Right ventricle myocardium superior (tissue), 1 donor: ENCODE data around the gene OSR1. TPM values are rescaled to one million over a fixed set of nuclear protein-coding genes. Genes with fewer than 3 reads are reported as not detected.
"Not testable (repeated sequence)": the region's sequence is repeated elsewhere in the genome, so short reads cannot be mapped to it uniquely, and the experiment has no call there.

Experiments used
- ATAC-seq: fragments of 200-7000 bp; cut with Tn5 transposase; one replicate; pipeline ENCODE4 v1.9.1; 2020; ENCODE audit warnings: mild to moderate bottlenecking; ENCODE audit not compliant: poor library complexity
- DNase-seq: peaks from one replicate; pipeline ENCODE4 v3.0.0-alpha.2; 2020
- intact Hi-C: fragments of 100-400 bp; cut with DNase I; formaldehyde crosslinking; loops from one replicate; pipeline ENCODE4 v1.11.2; 2022
- long read RNA-seq: library from polyadenylated mRNA; unstranded; transcript quantifications from one replicate; pipeline ENCODE4 v2.0.0, GENCODE V29; 2021
- total RNA-seq: library from RNA; stranded (reverse); fragmentation: NEBNext Ultra II Directional; extraction: Animal tissue kit (Norgen Biotek cat#: 25700); gene quantifications from one replicate; pipeline ENCODE4 v1.2.1, GENCODE V29; 2021
- donor health status: DM: no; HTN: yes; CAD: no; lungs with severe emphysema.

Gene OSR1
- 5.4 TPM for total RNA-seq
- long read RNA-seq, full-length matches to known transcripts, result 12 of 12 reads
- long read RNA-seq, partial matches to known transcripts, result 0 of 12 reads
- long read RNA-seq, other reads (novel, unspliced or antisense), result 0 of 12 reads

GRCh38 chr2:19358242-19359020 lies at the start of gene OSR1:
Gene OSR1 (minus strand): TSS chr2:19358623. CDS start chr2:19353805, 4,818 bp downstream.
- intact Hi-C loops, result loop anchor here (5.0 to 10.0 kb wide), 2 partner anchors 506 to 606 kb away; no protein-coding TSS in a partner anchor
- ATAC-seq, result peak; percentile 74
- DNase-seq, result peak; percentile 79

- no peak for ATAC-seq
- intact Hi-C loops, result no loop called here
- no peak for DNase-seq
Observed at GRCh38 chr2:19403785-19404184, 45.4 kb upstream of the OSR1 start.

- no peak for ATAC-seq
- intact Hi-C loops, result no loop called here
- DNase-seq, result no peak
Observed at GRCh38 chr2:19392191-19392590, 33.8 kb upstream of the OSR1 start.

GRCh38 chr2:19389469-19389868 lies 31.0 kb upstream of the OSR1 start:
- DNase-seq, intact Hi-C loops, ATAC-seq: not testable (repeated sequence)

- DNase-seq (no peak), ATAC-seq (no peak)
- intact Hi-C loops, result no loop called here
Observed at GRCh38 chr2:19380532-19380931, 22.1 kb upstream of the OSR1 start.

GRCh38 chr2:19378939-19379338 lies 20.5 kb upstream of the OSR1 start:
- ATAC-seq (no peak), DNase-seq (no peak)
- intact Hi-C loops, result no loop called here

GRCh38 chr2:19377717-19378116 lies 19.3 kb upstream of the OSR1 start:
- intact Hi-C loops, result no loop called here

GRCh38 chr2:19373352-19373751 lies 14.9 kb upstream of the OSR1 start:
- no peak for ATAC-seq
- no peak for DNase-seq
- intact Hi-C loops, result no loop called here

More at GRCh38 chr2:19377717-19378116, 19.3 kb upstream of the OSR1 start:
- DNase-seq (no peak), ATAC-seq (no peak)

GRCh38 chr2:19371996-19372582 lies 13.7 kb upstream of the OSR1 start:
- ATAC-seq (no peak), DNase-seq (no peak)
- intact Hi-C loops, result no loop called here

- intact Hi-C loops, result loop anchor here (10.0 kb wide), 2 partner anchors 375 to 935 kb away; no protein-coding TSS in a partner anchor
- no peak for DNase-seq
Observed at GRCh38 chr2:19369341-19369955, 11.0 kb upstream of the OSR1 start.

GRCh38 chr2:19368760-19369159 lies 10.3 kb upstream of the OSR1 start:
- DNase-seq (no peak), ATAC-seq (no peak)
- intact Hi-C loops, result loop anchor here (10.0 kb wide), 2 partner anchors 374 to 934 kb away; no protein-coding TSS in a partner anchor

More at GRCh38 chr2:19369341-19369955, 11.0 kb upstream of the OSR1 start:
- ATAC-seq, result no peak

GRCh38 chr2:19367326-19367725 lies 8.9 kb upstream of the OSR1 start:
- intact Hi-C loops, result loop anchor here (10.0 kb wide), 2 partner anchors 373 to 933 kb away; no protein-coding TSS in a partner anchor
- DNase-seq (no peak), ATAC-seq (no peak)

GRCh38 chr2:19365126-19365525 lies 6.7 kb upstream of the OSR1 start:
- ATAC-seq, result no peak
- no peak for DNase-seq
- intact Hi-C loops, result loop anchor here (10.0 kb wide), 2 partner anchors 370 to 930 kb away; no protein-coding TSS in a partner anchor

GRCh38 chr2:19364014-19364413 lies 5.6 kb upstream of the OSR1 start:
- ATAC-seq (no peak), DNase-seq (no peak)
- intact Hi-C loops, result loop anchor here (10.0 kb wide), 2 partner anchors 369 to 929 kb away; no protein-coding TSS in a partner anchor

GRCh38 chr2:19363474-19363778 lies 5.0 kb upstream of the OSR1 start:
- ATAC-seq (no peak), DNase-seq (no peak)
- intact Hi-C loops, result loop anchor here (10.0 kb wide), 2 partner anchors 369 to 929 kb away; no protein-coding TSS in a partner anchor

- intact Hi-C loops, result loop anchor here (10.0 kb wide), 2 partner anchors 368 to 928 kb away; no protein-coding TSS in a partner anchor
Observed at GRCh38 chr2:19362755-19363473, 4.5 kb upstream of the OSR1 start.

GRCh38 chr2:19362094-19362754 lies 3.8 kb upstream of the OSR1 start:
- DNase-seq (no peak), ATAC-seq (no peak)
- intact Hi-C loops, result loop anchor here (10.0 kb wide), 2 partner anchors 367 to 927 kb away; no protein-coding TSS in a partner anchor

More at GRCh38 chr2:19362755-19363473, 4.5 kb upstream of the OSR1 start:
- DNase-seq, result peak; percentile 84
- ATAC-seq, result peak; percentile 65
